ENCODE measurements around the gene RPL14. TPM values are rescaled to one million over a fixed set of nuclear protein-coding genes. Genes with fewer than 3 reads are reported as not detected.

Gene RPL14
- polyA plus RNA-seq, 1 donor = 1,600 TPM

DNA sequence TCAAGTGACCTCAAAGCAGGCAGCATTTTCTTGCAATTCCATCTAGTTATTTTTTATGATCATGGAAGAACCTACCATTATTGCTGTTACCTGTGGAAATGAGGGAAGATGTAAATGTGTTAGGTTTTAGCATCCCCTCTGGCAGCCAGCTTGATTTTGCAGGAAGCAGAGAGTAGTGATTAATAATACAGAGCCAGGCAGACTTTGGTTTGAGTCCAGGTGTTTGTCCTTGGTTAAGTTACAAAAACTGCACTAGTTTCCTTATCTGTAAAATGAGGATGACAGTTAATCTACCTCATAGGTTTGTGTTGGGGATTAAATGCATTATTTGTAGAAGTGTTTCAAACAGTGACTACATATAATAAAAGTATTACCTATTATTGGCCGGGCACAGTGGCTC lies 60.9 kb downstream of the RPL14 start:
- H3K27ac ChIP-seq (ENCODE audit: low read length) = no peak overlapping the region
- DNase-seq = no peak
- H3K4me3 ChIP-seq (ENCODE audit: low read length) = no peak overlapping the region
- H3K4me1 ChIP-seq (ENCODE audit: control insufficient read depth, insufficient read depth, low read length) = no peaks in the 10 kb centered on the region
- peaks cover 13% of the 10 kb centered on the region for H3K36me3 ChIP-seq (ENCODE audit: control insufficient read depth, insufficient read depth, low read length)
- H3K9me3 ChIP-seq (ENCODE audit: control insufficient read depth, low read depth, low read length) = no peaks in the 10 kb centered on the region
- no CpG with 5 or more reads among the region's 1 CpG for WGBS (ENCODE audit: insufficient coverage, low lambda C conversion rate)
- no peaks in the 10 kb centered on the region for H3K27me3 ChIP-seq (ENCODE audit: control insufficient read depth, insufficient read depth, low read length)

Other genes with a start within 250 kb of the RPL14 start
- 114 TPM for gene EIF1B, start 147.6 kb upstream of the RPL14 start, polyA plus RNA-seq
- 4.3 TPM for gene ENTPD3, start 70.2 kb upstream of the RPL14 start, polyA plus RNA-seq
- gene ZNF619, start 19.8 kb downstream of the RPL14 start, polyA plus RNA-seq = 6.1 TPM
- gene ZNF620, start 48.7 kb downstream of the RPL14 start, polyA plus RNA-seq = 7.9 TPM
- gene ZNF621, start 67.6 kb downstream of the RPL14 start, polyA plus RNA-seq = 20.7 TPM

Measured in large intestine (tissue), 3 donors.